Stimulated activated memory B cell treated with anti-CD40 and anti-IgM and Interleukin-4, amounts not matched to agents 10 μg/mL and 1 μg/mL and 100 μg/mL, for 72 hours (primary cell): Measurements from ENCODE around the gene PREP.
"Not testable (repeated sequence)": the region's sequence is repeated elsewhere in the genome, so short reads cannot be mapped to it uniquely, and the experiment has no call there.

Source experiments
- ATAC-seq: fragments of 150-1000 bp; cut with Tn5 transposase; 2 replicates; pipeline ENCODE4 v1.10.0; 2021
- H3K27ac Mint-ChIP-seq: one replicate; pipeline ENCODE4 v1.8.0; 2022; ENCODE audit warnings: mild to moderate bottlenecking, mixed read lengths
- H3K27me3 Mint-ChIP-seq: one replicate; pipeline ENCODE4 v1.8.0; 2022; ENCODE audit warnings: mixed read lengths
- H3K36me3 Mint-ChIP-seq: one replicate; pipeline ENCODE4 v1.8.0; 2022; ENCODE audit warnings: mixed read lengths
- H3K4me1 Mint-ChIP-seq: one replicate; pipeline ENCODE4 v1.8.0; 2022; ENCODE audit warnings: mixed read lengths
- H3K4me3 Mint-ChIP-seq: one replicate; pipeline ENCODE4 v1.8.0; 2022; ENCODE audit warnings: mild to moderate bottlenecking, moderate library complexity, mixed read lengths
- H3K9me3 Mint-ChIP-seq: one replicate; pipeline ENCODE4 v1.8.0; 2022; ENCODE audit warnings: mixed read lengths

The PREP gene

DNA sequence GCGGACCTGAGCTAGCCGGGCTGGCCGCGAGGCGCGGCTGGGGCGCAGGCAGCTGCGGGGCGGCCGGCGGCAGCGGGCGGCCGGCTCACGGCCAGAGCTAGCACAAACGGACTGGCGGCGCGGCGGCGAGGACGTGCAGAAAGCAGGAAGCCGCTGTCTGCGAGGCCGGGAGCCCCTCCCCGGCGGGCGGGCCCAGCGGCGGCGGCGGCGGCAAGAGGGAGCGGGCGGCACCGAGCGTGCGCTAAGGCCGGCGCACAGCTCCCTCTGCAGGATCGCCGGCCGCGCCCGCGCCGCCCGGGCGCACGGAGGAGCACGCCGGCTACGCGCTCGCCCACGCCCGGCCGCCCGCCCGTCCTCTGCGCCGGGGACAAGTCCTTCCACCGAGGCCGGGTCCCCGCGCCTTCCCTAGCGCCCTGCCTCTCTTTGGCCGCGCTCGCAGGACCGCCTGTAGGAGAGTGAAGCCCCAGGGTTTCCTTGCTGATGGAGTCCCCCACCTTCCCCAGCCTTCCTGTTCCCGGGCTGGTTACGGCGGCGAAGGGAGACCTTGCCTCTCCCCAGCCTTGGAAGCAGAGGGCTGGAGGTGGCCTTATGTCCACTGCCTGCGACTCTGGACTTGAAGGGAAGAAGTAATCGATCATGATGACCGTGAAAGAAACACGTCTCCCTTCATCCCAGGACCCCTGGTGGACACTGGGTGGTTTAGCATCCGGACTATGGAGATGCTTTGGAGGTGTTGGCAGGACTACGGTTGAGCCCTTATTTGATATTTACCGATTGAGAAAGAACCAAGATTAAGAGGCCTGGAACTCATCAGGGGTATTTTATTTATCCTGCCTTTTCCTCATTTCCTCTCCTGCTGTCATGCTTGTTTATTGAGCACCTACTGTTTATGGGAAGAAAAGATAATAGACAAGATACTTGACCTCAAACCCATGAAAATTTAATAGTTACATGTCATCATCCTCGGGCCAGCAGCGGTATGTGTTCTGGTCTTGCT, at the start of gene PREP:
PREP (minus strand) TSS at position 144 of the 997 bp plus-strand sequence. CDS start 191 bp downstream, outside the sequence.
- Mint-ChIP-seq H3K27ac (peak within 1 kb of the TSS; percentile 94), H3K9me3 (no peaks in the 10 kb centered on the region), H3K4me1 (peaks cover 50% of the 10 kb centered on the region), H3K36me3 (no peaks in the 10 kb centered on the region), H3K27me3 (peaks cover 8% of the 10 kb centered on the region), H3K4me3 (peak within 1 kb of the TSS; percentile 97)
- peak; percentile 98 for ATAC-seq

DNA sequence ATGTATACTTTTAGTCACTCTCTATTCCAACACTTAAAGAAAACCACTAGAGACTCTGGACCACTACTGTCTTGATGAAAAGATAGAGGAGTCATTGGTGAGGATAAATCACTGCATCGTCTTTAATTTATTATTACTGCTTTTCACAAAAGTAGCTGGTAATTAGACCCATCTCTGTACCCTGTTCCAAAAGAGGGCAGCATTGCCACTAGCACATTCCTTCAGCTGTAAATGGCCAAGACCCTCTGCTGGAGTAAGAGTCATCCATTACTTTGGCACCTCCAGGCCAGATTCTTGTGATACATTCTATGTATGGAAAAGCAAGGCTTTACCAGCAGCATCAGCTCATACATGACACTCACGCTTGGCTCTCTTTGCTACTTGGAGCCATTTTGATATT, 49.5 kb upstream of the PREP start:
- H3K9me3 Mint-ChIP-seq = no peaks in the 10 kb centered on the region
- no peak overlapping the region for H3K4me3 Mint-ChIP-seq
- H3K27ac Mint-ChIP-seq = no peak overlapping the region
- H3K36me3 Mint-ChIP-seq = no peaks in the 10 kb centered on the region
- H3K4me1 Mint-ChIP-seq = peaks cover 13% of the 10 kb centered on the region
- no peak for ATAC-seq
- peaks cover 9% of the 10 kb centered on the region for H3K27me3 Mint-ChIP-seq

DNA sequence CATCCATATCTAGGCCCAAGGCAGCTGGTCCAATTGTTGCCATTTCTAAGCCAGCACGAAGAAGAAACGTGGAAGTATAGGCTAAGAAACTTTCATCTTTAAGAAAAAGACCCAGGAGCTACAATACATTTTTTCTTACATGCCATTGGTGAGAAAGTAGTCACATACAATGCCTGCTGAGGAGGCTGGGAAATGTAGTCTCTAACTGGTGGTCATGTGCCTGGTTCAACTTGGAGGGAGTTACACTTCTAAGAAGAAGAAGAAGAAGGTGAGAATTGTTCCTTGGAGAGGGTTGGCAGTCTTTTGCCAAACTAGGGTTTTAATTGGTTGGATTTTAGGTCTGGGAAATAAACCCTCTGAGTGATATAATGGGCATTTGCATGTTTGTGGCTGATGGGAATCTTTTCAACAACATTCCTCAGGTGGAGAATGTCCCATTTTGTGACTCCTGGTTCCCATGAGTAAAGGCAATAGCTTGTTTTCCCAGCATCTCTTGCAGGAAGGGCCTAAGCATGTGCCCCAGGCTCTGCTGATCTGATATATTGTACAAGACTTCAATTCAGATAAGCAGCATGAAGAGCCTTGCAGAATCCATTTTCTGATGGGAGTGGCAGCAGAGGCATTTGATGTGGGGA, 47.0 kb upstream of the PREP start:
- Mint-ChIP-seq H3K4me1 (peaks cover 13% of the 10 kb centered on the region), H3K4me3 (no peak overlapping the region), H3K36me3 (no peaks in the 10 kb centered on the region), H3K9me3 (no peaks in the 10 kb centered on the region), H3K27me3 (peaks cover 9% of the 10 kb centered on the region), H3K27ac (no peak overlapping the region)
- no peak for ATAC-seq

DNA sequence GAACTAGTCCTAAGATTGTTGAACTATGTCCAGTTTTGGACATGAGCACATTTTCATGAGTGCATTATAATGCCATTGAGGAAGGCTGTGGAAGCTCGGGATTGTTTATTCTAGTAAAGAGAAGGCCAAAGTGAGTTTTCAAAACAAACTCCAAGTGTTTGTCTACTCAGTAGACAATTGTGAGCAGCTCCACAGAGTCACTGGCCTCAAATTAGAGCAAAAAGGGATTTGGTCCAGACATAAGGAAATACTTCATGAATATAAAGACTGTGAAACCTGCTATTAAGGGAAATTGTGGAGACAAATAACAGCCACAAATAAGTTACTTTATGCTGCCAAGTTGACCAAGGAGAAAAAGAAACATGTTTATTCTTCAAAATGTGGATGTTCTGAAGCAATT, 42.6 kb upstream of the PREP start:
- H3K27ac Mint-ChIP-seq = no peak overlapping the region
- H3K9me3 Mint-ChIP-seq = no peaks in the 10 kb centered on the region
- ATAC-seq = no peak
- peaks cover 9% of the 10 kb centered on the region for H3K27me3 Mint-ChIP-seq
- H3K4me3 Mint-ChIP-seq = no peak overlapping the region
- no peaks in the 10 kb centered on the region for H3K36me3 Mint-ChIP-seq
- no peaks in the 10 kb centered on the region for H3K4me1 Mint-ChIP-seq

DNA sequence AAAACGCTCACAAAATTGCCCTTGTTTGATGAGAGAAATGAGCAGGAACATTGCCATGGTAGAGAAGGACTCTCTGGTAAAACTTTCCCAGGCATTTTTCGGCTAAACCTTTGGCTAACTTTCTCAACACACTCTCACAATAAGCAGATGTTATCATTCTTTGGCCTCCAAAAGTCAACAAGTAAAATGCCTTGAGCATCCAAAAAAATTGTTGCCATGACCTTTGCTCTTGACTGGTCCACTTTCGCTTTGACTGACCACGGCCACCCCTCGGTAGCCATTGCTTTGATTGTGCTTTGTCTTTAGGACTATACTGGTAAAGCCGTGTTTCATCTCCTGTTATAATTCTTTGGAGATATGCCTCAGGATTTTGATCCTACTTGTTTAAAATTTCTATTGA, 41.1 kb upstream of the PREP start:
- H3K27me3 Mint-ChIP-seq = peaks cover 9% of the 10 kb centered on the region
- no peak overlapping the region for H3K4me3 Mint-ChIP-seq
- no peak for ATAC-seq
- no peak overlapping the region for H3K27ac Mint-ChIP-seq
- no peaks in the 10 kb centered on the region for H3K9me3 Mint-ChIP-seq
- H3K36me3 Mint-ChIP-seq = no peaks in the 10 kb centered on the region
- H3K4me1 Mint-ChIP-seq = no peaks in the 10 kb centered on the region

DNA sequence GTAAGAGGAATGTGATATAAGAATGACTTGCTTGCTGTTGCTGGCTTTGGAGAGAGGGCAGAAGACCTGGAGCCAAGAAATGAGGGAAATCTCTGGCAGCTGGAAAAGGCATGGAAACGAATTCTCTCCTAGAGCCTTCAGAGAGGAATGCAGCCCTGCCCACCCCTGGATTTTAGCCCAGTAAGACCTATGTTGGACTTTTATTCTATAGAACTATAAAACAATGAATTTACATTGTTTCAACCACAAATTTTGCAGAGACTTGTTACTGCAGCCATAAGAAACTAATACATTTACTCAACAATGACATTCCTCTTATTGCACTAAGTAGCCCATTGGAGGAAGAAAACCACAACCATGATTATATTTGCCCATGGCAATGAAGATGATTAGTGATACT, 39.5 kb upstream of the PREP start:
- no peaks in the 10 kb centered on the region for H3K36me3 Mint-ChIP-seq
- H3K4me1 Mint-ChIP-seq = no peaks in the 10 kb centered on the region
- H3K27me3 Mint-ChIP-seq = no peaks in the 10 kb centered on the region
- no peak overlapping the region for H3K27ac Mint-ChIP-seq
- H3K4me3 Mint-ChIP-seq = no peak overlapping the region
- ATAC-seq = no peak
- no peaks in the 10 kb centered on the region for H3K9me3 Mint-ChIP-seq

DNA sequence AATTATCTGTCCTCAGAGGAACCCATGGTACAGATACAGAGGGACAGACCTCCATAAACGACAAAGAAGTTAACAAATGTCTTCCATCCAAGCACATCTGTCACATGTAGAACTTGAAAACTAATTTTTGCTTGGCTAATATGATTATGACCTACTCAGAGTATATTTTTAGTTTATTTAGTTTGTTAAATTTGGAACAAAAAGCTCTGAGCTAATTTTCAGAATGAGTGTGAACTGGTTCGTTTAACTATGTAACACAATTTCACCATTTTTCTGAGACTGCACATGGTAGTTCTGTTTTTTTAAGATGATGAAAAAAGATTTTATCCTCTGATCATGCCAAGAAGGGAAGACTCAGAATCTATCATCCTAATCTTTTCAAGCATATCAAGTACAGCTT, 34.4 kb upstream of the PREP start:
- H3K27ac Mint-ChIP-seq = no peak overlapping the region
- no peak for ATAC-seq
- H3K4me1 Mint-ChIP-seq = no peaks in the 10 kb centered on the region
- no peaks in the 10 kb centered on the region for H3K9me3 Mint-ChIP-seq
- no peak overlapping the region for H3K4me3 Mint-ChIP-seq
- H3K36me3 Mint-ChIP-seq = no peaks in the 10 kb centered on the region
- no peaks in the 10 kb centered on the region for H3K27me3 Mint-ChIP-seq

DNA sequence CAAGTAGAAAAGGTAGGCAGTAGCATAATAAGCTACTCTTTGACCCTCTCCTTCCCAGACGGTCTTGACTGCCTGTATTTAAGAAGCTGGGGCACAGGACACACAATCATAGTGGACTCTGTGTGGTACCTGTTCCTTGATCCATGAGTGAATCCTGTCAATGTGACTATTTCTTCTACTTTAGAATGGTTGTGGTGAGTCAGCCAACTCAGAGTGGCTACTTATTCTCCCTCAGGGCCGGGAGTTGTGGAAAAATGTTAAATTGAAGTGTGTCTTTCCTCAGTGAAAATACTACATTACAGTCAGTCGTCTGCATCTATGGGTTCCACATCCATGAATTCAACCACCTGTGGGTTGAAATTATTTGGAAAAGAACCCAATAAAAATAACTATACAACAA, 30.8 kb upstream of the PREP start:
- no peaks in the 10 kb centered on the region for H3K27me3 Mint-ChIP-seq
- H3K27ac Mint-ChIP-seq = no peak overlapping the region
- no peak overlapping the region for H3K4me3 Mint-ChIP-seq
- no peaks in the 10 kb centered on the region for H3K4me1 Mint-ChIP-seq
- ATAC-seq = no peak
- H3K36me3 Mint-ChIP-seq = no peaks in the 10 kb centered on the region
- no peaks in the 10 kb centered on the region for H3K9me3 Mint-ChIP-seq

DNA sequence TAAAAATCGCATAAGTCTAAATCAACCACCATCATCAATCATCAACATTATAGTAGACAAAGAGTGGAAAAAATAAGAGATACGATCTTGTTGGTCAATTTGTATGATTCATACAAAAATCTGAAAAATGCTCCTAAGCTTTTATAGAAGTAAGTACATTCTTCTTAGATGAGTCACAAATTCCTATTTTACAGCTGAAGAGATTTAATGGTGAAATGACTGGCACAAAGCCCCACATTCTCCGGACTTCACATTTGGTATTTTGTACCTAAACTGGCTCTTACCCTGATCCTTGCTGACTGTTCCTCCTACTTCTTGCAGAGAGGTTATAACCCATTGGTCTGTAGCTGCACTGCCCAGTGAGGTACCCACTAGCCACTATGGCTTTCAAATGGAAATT, 29.9 kb upstream of the PREP start:
- H3K36me3 Mint-ChIP-seq = no peaks in the 10 kb centered on the region
- no peak overlapping the region for H3K4me3 Mint-ChIP-seq
- no peaks in the 10 kb centered on the region for H3K27me3 Mint-ChIP-seq
- no peak overlapping the region for H3K27ac Mint-ChIP-seq
- H3K4me1 Mint-ChIP-seq = no peaks in the 10 kb centered on the region
- ATAC-seq = no peak
- no peaks in the 10 kb centered on the region for H3K9me3 Mint-ChIP-seq

DNA sequence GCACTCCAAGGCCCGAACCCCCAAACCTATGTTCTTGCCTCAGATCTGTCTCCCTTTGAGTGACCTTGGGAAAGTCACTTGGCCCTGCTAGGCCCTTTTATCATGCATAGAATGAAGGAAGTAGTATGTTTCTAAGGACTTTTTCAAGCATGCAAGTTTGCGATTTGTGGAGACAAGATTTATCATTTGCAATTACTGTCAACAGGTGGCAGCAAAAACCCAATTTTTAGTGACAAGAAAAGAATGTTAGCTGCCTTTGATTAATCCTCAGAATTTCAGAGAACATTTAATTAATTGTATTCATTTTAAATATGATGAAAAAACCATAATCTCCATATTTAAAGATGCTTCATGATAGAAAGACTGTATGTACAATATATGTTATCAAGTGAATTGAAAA, 28.3 kb upstream of the PREP start:
- no peak for ATAC-seq
- no peaks in the 10 kb centered on the region for H3K9me3 Mint-ChIP-seq
- H3K4me1 Mint-ChIP-seq = no peaks in the 10 kb centered on the region
- H3K27ac Mint-ChIP-seq = no peak overlapping the region
- no peak overlapping the region for H3K4me3 Mint-ChIP-seq
- no peaks in the 10 kb centered on the region for H3K27me3 Mint-ChIP-seq
- H3K36me3 Mint-ChIP-seq = no peaks in the 10 kb centered on the region

DNA sequence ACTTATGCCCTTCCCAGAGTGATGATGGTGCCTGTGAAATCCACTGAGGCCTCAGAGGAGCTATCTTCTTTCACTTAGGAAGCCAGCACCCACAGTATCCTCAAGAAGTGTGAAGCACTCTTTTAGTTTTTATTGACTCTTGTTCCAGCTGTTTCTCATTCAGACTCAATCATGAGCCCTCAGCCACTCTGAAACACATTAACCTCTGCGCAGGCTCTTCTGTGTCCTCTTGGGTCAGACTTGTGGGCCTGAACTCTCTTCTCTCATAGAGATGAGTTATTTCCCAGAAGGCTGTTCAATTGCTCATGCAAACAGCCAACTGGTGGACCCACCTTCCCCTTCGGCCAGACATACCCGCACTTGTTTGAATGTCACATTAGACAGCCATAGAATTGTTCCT, 27.8 kb upstream of the PREP start:
- no peak for ATAC-seq
- H3K4me1 Mint-ChIP-seq = no peaks in the 10 kb centered on the region
- H3K27me3 Mint-ChIP-seq = no peaks in the 10 kb centered on the region
- no peaks in the 10 kb centered on the region for H3K9me3 Mint-ChIP-seq
- H3K4me3 Mint-ChIP-seq = no peak overlapping the region
- no peaks in the 10 kb centered on the region for H3K36me3 Mint-ChIP-seq
- H3K27ac Mint-ChIP-seq = no peak overlapping the region

DNA sequence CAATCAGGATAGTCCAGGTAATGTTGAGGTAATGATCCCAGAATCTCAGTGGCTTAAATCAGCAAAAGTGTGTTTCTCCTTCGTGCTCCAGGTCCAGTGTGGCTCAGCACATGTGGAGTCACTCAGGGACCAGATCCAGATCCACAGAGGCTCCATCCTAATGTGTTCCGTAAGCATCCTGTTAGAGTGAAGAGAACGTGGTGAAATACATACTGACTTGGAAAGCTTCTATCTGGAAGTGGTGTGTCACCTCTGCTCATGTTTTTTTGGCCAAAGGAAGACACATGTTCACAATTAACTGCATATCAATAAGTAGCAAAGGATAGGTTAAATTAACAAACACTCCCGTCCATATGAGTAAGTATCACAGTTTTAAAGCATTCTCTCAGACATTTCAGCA, 26.8 kb upstream of the PREP start:
- no peak overlapping the region for H3K27ac Mint-ChIP-seq
- H3K36me3 Mint-ChIP-seq = no peaks in the 10 kb centered on the region
- no peak overlapping the region for H3K4me3 Mint-ChIP-seq
- no peaks in the 10 kb centered on the region for H3K27me3 Mint-ChIP-seq
- H3K9me3 Mint-ChIP-seq = no peaks in the 10 kb centered on the region
- no peak for ATAC-seq
- no peaks in the 10 kb centered on the region for H3K4me1 Mint-ChIP-seq

DNA sequence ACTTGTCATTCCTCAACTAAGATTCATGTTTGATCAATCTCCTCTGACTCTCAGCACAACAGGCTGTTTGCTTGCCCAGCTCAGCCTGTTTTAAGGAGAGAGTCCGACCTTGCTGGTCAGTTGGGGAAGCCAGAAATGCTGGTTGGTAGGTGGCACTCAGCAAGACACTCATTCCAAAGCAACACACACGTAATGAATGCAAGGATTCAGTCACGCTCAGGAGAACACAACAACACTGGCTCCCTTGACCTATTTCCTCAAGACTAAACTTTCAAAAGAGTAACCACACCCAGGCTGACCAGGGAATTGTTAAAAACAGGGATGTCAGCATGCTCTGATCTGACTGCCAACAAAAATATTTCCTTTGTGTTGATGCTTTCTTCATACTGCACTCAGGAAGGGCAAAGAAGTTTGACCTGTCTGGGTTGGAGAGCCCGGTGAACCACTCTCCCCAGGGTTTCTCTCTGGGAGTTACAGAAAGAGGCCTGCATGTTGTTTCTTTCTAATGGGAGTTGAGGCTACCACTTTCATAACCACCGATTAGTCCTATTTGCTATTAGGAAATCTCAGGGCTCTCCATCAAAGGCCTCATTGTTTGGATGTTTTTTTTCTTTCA, 25.6 kb upstream of the PREP start:
- no peaks in the 10 kb centered on the region for H3K4me1 Mint-ChIP-seq
- no peak overlapping the region for H3K4me3 Mint-ChIP-seq
- no peak for ATAC-seq
- H3K9me3 Mint-ChIP-seq = no peaks in the 10 kb centered on the region
- H3K27me3 Mint-ChIP-seq = no peaks in the 10 kb centered on the region
- H3K36me3 Mint-ChIP-seq = no peaks in the 10 kb centered on the region
- no peak overlapping the region for H3K27ac Mint-ChIP-seq

DNA sequence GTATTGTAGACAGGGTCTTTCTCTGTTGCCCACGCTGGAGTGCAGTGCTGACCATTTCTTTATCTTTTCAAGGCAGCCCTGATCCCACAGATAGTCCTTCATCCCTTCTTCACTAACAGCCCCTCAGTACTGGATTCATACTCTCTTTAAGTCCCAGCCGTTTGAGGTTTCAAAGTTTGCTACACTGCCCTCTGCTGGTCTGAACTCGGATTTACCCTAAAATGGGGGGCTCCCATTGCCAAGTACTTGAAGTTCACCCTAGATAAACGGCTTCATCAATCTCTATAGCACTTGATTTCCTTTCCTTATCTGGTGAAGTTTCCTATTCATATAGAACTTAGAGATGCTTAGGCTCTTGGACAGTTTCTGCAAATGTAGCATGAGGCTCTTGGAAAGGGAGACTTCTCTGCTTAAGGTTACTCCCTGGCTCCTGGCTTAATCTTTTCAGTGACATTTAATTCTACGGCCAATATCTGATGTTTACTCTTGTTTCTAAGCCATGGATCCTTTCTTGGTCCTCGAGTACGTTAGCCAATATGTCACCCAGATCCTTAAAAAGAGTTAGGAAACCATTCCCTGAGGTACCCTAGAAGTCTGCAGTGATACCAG, 21.4 kb upstream of the PREP start:
- Mint-ChIP-seq H3K4me1 (no peaks in the 10 kb centered on the region), H3K4me3 (no peak overlapping the region), H3K27me3 (no peaks in the 10 kb centered on the region), H3K9me3 (no peaks in the 10 kb centered on the region), H3K27ac (no peak overlapping the region), H3K36me3 (no peaks in the 10 kb centered on the region)
- ATAC-seq = peak; percentile 54

DNA sequence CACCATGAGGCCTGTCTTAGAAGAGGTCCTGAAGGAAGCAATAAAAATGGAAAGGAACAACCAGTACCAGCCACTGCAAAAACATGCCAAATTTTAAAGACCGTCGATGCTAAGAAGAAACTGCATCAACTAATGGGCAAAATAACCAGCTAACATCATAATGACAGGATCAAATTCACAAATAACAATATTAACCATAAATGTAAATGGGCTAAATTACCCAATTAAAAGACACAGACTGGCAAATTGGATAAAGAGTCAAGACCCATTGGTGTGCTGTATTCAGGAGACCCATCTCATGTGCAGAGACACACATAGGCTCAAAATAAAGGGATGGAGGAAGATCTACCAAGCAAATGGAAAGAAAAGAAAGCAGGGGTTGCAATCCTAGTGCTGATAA, 14.1 kb upstream of the PREP start:
- Mint-ChIP-seq H3K27me3 (peaks cover 54% of the 10 kb centered on the region), H3K9me3 (peaks cover 11% of the 10 kb centered on the region)
- ATAC-seq, H3K36me3 Mint-ChIP-seq, H3K27ac Mint-ChIP-seq, H3K4me3 Mint-ChIP-seq, H3K4me1 Mint-ChIP-seq: not testable (repeated sequence)
